Omental fat pad (tissue), 4 donors: ENCODE measurements around the gene DSN1. TPM values are rescaled to one million over a fixed set of nuclear protein-coding genes. Genes with fewer than 3 reads are reported as not detected.

Source experiments
- ATAC-seq: fragments of 150-250 bp; one replicate; pipeline ENCODE4 v1.9.1; 2016; ENCODE audit warnings: mild to moderate bottlenecking, moderate library complexity; ENCODE audit not compliant: low FRiP score
- DNase-seq: peaks from one replicate; pipeline ENCODE4 v3.0.0-alpha.2; 2019; ENCODE audit warnings: low spot score
- CTCF ChIP-seq, 3 donors: fragments of 450-650 bp; IDR thresholded peaks; one replicate each; pipeline ENCODE4 v1.5.1; 2016 to 2017; ENCODE audit warnings: antibody characterized with exemption in 3 of 3, mild to moderate bottlenecking in 3 of 3, moderate library complexity in 2 of 3
- total RNA-seq, 4 donors: library from RNA; depleted of rRNA; stranded (reverse); fragments of >200 nt; gene quantifications; one replicate each; pipeline ENCODE4 v1.1.0, GENCODE V29; 2016

Gene DSN1
- total RNA-seq, 4 donors from 2014 or later: 4.5 to 13.9 (median 5.0) TPM

- no peak for ATAC-seq
- no peak for DNase-seq
- no peak for TF ChIP-seq CTCF (IDR thresholded peaks at IDR 0.05)
Observed at GRCh38 chr20:36703530-36703929, 70.0 kb downstream of the DSN1 start.

Other genes starting within 250 kb of the DSN1 start
- 100 to 1,000 TPM in 2 of 4 donors, 10 to 100 TPM in 2; 57.0 to 145 (median 102) TPM for gene MYL9, start 232.2 kb downstream of the DSN1 start, total RNA-seq
- gene TGIF2, start 200.2 kb downstream of the DSN1 start, total RNA-seq: 10 to 100 TPM; 11.0 to 15.1 (median 12.1) TPM
- 100 to 1,000 TPM in 2 of 4 donors, 10 to 100 TPM in 2; 66.8 to 117 (median 89.1) TPM for gene RAB5IF, start 168.0 kb downstream of the DSN1 start, total RNA-seq
- gene SLA2, start 127.6 kb downstream of the DSN1 start, total RNA-seq: 1 to 10 TPM; 1.1 to 3.2 (median 1.6) TPM
- 10 to 100 TPM in 3 of 4 donors, 1 to 10 TPM in 1; 9.5 to 16.4 (median 14.3) TPM for gene NDRG3, start 27.7 kb downstream of the DSN1 start, total RNA-seq
- under 1 TPM in 1 of 4 donors, not detected in 3; 0.63 TPM for gene TLDC2, start 102.4 kb upstream of the DSN1 start, total RNA-seq
- 100 to 1,000 TPM; 295 to 471 (median 350) TPM for gene SAMHD1, start 177.9 kb upstream of the DSN1 start, total RNA-seq